OCI-LY7 (cell line): ENCODE results near the gene FAM76B. TPM values are rescaled to one million over a fixed set of nuclear protein-coding genes. Genes with fewer than 3 reads are reported as not detected.

ENCODE experiments used
- BruUV-seq: library from RNA; stranded (reverse); fragments of 400-500 nt; replicated peaks from 2 replicates; lab custom pipeline; 2021; lab: Mats Ljungman, UMichigan
- CTCF ChIA-PET: fragments of 300-600 bp; sonication (Branson Sonifier 250); formaldehyde crosslinking; loops from one replicate; lab custom pipeline; 2022; ENCODE audit warnings: antibody characterized with exemption; ENCODE audit not compliant: unreplicated experiment; lab: Charles Lee
- POLR2A ChIA-PET: fragments of 300-600 bp; sonication (Branson Sonifier 250); formaldehyde crosslinking; loops from one replicate; lab custom pipeline; 2022; ENCODE audit warnings: antibody characterized with exemption; lab: Charles Lee
- DNase-seq: peaks from one replicate; pipeline ENCODE4 v3.0.0-alpha.2; 2015; ENCODE audit warnings: low spot score
- H2AFZ ChIP-seq: fragments of 200-600 bp; sonication (generic), shearing (Covaris generic); 2 replicates; pipeline ENCODE4 v1.6.1; 2014; ENCODE audit warnings: mild to moderate bottlenecking, antibody characterized with exemption, low read length, moderate library complexity
- H3K27ac ChIP-seq: fragments of 200-600 bp; sonication (generic); 2 replicates; pipeline ENCODE4 v1.5.1; 2014; ENCODE audit warnings: mixed run types, low read depth, mild to moderate bottlenecking, moderate library complexity, low read length, inconsistent platforms; ENCODE audit not compliant: poor library complexity, severe bottlenecking
- H3K36me3 ChIP-seq: fragments of 200-600 bp; sonication (generic); 2 replicates; pipeline ENCODE4 v1.6.1; 2014; ENCODE audit warnings: mild to moderate bottlenecking, antibody characterized with exemption, low read length, moderate library complexity, mixed read lengths; ENCODE audit not compliant: insufficient read depth
- H3K4me1 ChIP-seq: fragments of 200-600 bp; sonication (generic); 2 replicates; pipeline ENCODE4 v1.5.1; 2014; ENCODE audit warnings: mild to moderate bottlenecking, low read length; ENCODE audit not compliant: insufficient read depth, poor library complexity, severe bottlenecking
- H3K4me2 ChIP-seq: fragments of 200-600 bp; sonication (generic); 2 replicates; pipeline ENCODE4 v1.6.1; 2014; ENCODE audit warnings: mild to moderate bottlenecking, low read length
- H3K4me3 ChIP-seq: fragments of 200-600 bp; sonication (generic); 2 replicates; pipeline ENCODE4 v1.5.1; 2014; ENCODE audit warnings: mild to moderate bottlenecking, low read depth, low read length; ENCODE audit not compliant: poor library complexity, severe bottlenecking
- H3K79me2 ChIP-seq: fragments of 200-600 bp; sonication (generic); 2 replicates; pipeline ENCODE4 v1.6.1; 2016; ENCODE audit warnings: low read depth, mild to moderate bottlenecking, low read length, moderate library complexity, mixed read lengths; ENCODE audit not compliant: insufficient read depth
- H3K9me2 ChIP-seq: fragments of 200-600 bp; sonication (generic); 2 replicates; pipeline ENCODE4 v1.6.1; 2016; ENCODE audit warnings: mild to moderate bottlenecking, low read length, mixed read lengths; ENCODE audit not compliant: insufficient read depth
- H3K9me3 ChIP-seq: fragments of 200-600 bp; sonication (generic); 2 replicates; pipeline ENCODE4 v1.6.1; 2014; ENCODE audit warnings: mild to moderate bottlenecking, mixed run types, low read length, mixed read lengths
- H4K20me1 ChIP-seq: fragments of 200-600 bp; sonication (generic); 2 replicates; pipeline ENCODE4 v1.6.1; 2014; ENCODE audit warnings: mild to moderate bottlenecking, antibody characterized with exemption, low read length, moderate library complexity, mixed read lengths; ENCODE audit not compliant: insufficient read depth
- CTCF ChIP-seq: fragments of 200-600 bp; sonication (generic); conservative IDR thresholded peaks from 2 replicates; pipeline ENCODE4 v1.5.1; 2014; ENCODE audit warnings: mild to moderate bottlenecking, antibody characterized with exemption, low read length, moderate library complexity, mixed read lengths
- EZH2phosphoT487 ChIP-seq: fragments of 200-600 bp; sonication (generic); IDR thresholded peaks from 2 replicates; pipeline ENCODE4 v1.6.1; 2018; ENCODE audit warnings: low read depth, borderline replicate concordance, mild to moderate bottlenecking, mixed run types, antibody characterized with exemption, low read length, moderate library complexity, mixed read lengths
- intact Hi-C: fragments of 100-400 bp; cut with micrococcal nuclease; formaldehyde crosslinking; loops from one replicate; pipeline ENCODE4 v1.10.0; 2022; ENCODE audit not compliant: unreplicated experiment
- total RNA-seq, 2 experiments: library from RNA; depleted of rRNA in 1 of 2; stranded (reverse); fragments of >200 nt in 1 of 2; shearing (Covaris generic) in 1 of 2; gene quantifications; 2 replicates each; pipeline ENCODE4 v1.2.3, GENCODE V29; 2014 to 2022

Gene FAM76B
- total RNA-seq, 2 experiments from 2014 or later: 40.9 to 53.7 TPM

- ChIA-PET CTCF (no interaction called here), POLR2A (interaction anchor here (0.6 kb wide), 1 partner anchor 13 kb away, joined by 3 read pairs; no protein-coding TSS in a partner anchor)
- intact Hi-C loops: no loop called here
- no peaks in the 10 kb centered on the region for H3K9me2 ChIP-seq
- H3K36me3 ChIP-seq: peaks cover 56% of the 10 kb centered on the region
- TF ChIP-seq CTCF (no peak), EZH2phosphoT487 (no peak)
- no peaks in the 10 kb centered on the region for H3K4me1 ChIP-seq
- BruUV-seq: no TSS peak
- no peaks in the 10 kb centered on the region for H4K20me1 ChIP-seq
- no peak overlapping the region for H3K4me3 ChIP-seq
- no peaks in the 10 kb centered on the region for H3K9me3 ChIP-seq
- no peak overlapping the region for H3K27ac ChIP-seq
- DNase-seq: no peak
- H3K4me2 ChIP-seq: no peak overlapping the region
- no peaks in the 10 kb centered on the region for H3K79me2 ChIP-seq
- H2AFZ ChIP-seq: no peak overlapping the region
Measured at GRCh38 chr11:95805869-95806268, 16.3 kb upstream of the FAM76B start.

- H2AFZ ChIP-seq: no peak overlapping the region
- intact Hi-C loops: no loop called here
- BruUV-seq: no TSS peak
- no peaks in the 10 kb centered on the region for H4K20me1 ChIP-seq
- H3K36me3 ChIP-seq: peaks cover 74% of the 10 kb centered on the region
- ChIA-PET POLR2A (interaction anchor here (0.6 to 1.1 kb wide), 5 partner anchors 12 to 744 kb away, joined by 3 to 4 read pairs (median 3); no protein-coding TSS in a partner anchor), CTCF (no interaction called here)
- TF ChIP-seq CTCF (no peak), EZH2phosphoT487 (no peak)
- DNase-seq: no peak
- H3K27ac ChIP-seq: no peak overlapping the region
- no peaks in the 10 kb centered on the region for H3K79me2 ChIP-seq
- H3K9me2 ChIP-seq: no peaks in the 10 kb centered on the region
- no peak overlapping the region for H3K4me2 ChIP-seq
- no peaks in the 10 kb centered on the region for H3K4me1 ChIP-seq
- H3K9me3 ChIP-seq: no peaks in the 10 kb centered on the region
- H3K4me3 ChIP-seq: no peak overlapping the region
Measured at GRCh38 chr11:95803973-95804372, 14.4 kb upstream of the FAM76B start.

- Histone ChIP-seq H3K4me3 (no peak overlapping the region), H3K36me3 (peaks cover 75% of the 10 kb centered on the region), H3K4me1 (no peaks in the 10 kb centered on the region), H2AFZ (no peak overlapping the region), H3K79me2 (peaks cover 10% of the 10 kb centered on the region), H4K20me1 (no peaks in the 10 kb centered on the region), H3K27ac (no peak overlapping the region), H3K4me2 (no peak overlapping the region), H3K9me2 (no peaks in the 10 kb centered on the region), H3K9me3 (no peaks in the 10 kb centered on the region)
- CTCF ChIA-PET: interaction anchor here (0.6 kb wide), 1 partner anchor 9 kb away, joined by 3 read pairs; no protein-coding TSS in a partner anchor
- intact Hi-C loops: no loop called here
- DNase-seq: no peak
- POLR2A ChIA-PET: interaction anchor here (0.6 to 2.7 kb wide), 2 partner anchors 12 to 54 kb away, joined by 3 to 7 read pairs; no protein-coding TSS in a partner anchor
- TF ChIP-seq CTCF (no peak), EZH2phosphoT487 (no peak)
- no TSS peak for BruUV-seq
Measured at GRCh38 chr11:95802806-95803205, 13.2 kb upstream of the FAM76B start.
